Smooth muscle cell (in vitro differentiated cells): Measurements from ENCODE around the gene DNER. TPM values are rescaled to one million over a fixed set of nuclear protein-coding genes. Genes with fewer than 3 reads are reported as not detected.
"Not testable (repeated sequence)": the region's sequence is repeated elsewhere in the genome, so short reads cannot be mapped to it uniquely, and the experiment has no call there.

Experiments
- DNase-seq: peaks from one replicate; lab custom pipeline; 2025; ENCODE audit not compliant: unreplicated experiment; lab: John Stamatoyannopoulos, UW
- H2AFZ ChIP-seq: fragments of 200-600 bp; sonication (generic); 2 replicates; pipeline ENCODE4 v1.6.0; 2016; ENCODE audit warnings: antibody characterized with exemption, low read depth, mild to moderate bottlenecking
- H3F3A ChIP-seq: fragments of 200-600 bp; sonication (generic); 2 replicates; pipeline ENCODE4 v1.6.0; 2017; ENCODE audit warnings: antibody characterized with exemption, low read depth
- H3K27ac ChIP-seq: fragments of 200-600 bp; sonication (generic); 2 replicates; pipeline ENCODE4 v1.5.1; 2016; ENCODE audit warnings: low read depth, mild to moderate bottlenecking
- H3K27me3 ChIP-seq: fragments of 200-600 bp; sonication (generic); 2 replicates; pipeline ENCODE4 v1.6.1; 2016; ENCODE audit warnings: low read depth, mild to moderate bottlenecking
- H3K36me3 ChIP-seq: fragments of 200-600 bp; sonication (generic); 2 replicates; pipeline ENCODE4 v1.5.1; 2016; ENCODE audit warnings: low read depth
- H3K4me1 ChIP-seq: fragments of 200-600 bp; sonication (generic); 2 replicates; pipeline ENCODE4 v1.5.1; 2016; ENCODE audit warnings: low read depth
- H3K4me2 ChIP-seq: fragments of 200-600 bp; sonication (generic); 2 replicates; pipeline ENCODE4 v1.6.0; 2016; ENCODE audit warnings: mild to moderate bottlenecking
- H3K4me3 ChIP-seq: fragments of 200-600 bp; sonication (generic); 2 replicates; pipeline ENCODE4 v1.5.1; 2016; ENCODE audit warnings: mild to moderate bottlenecking
- H3K79me2 ChIP-seq: fragments of 200-600 bp; sonication (generic); 2 replicates; pipeline ENCODE4 v1.6.0; 2016; ENCODE audit warnings: low read depth, mild to moderate bottlenecking
- H3K9ac ChIP-seq: fragments of 200-600 bp; sonication (generic); 2 replicates; pipeline ENCODE4 v1.6.0; 2016; ENCODE audit warnings: low read depth
- H3K9me3 ChIP-seq: fragments of 200-600 bp; sonication (generic); replicated peaks from 2 replicates; pipeline ENCODE4 v1.5.1; 2016; ENCODE audit warnings: low read depth
- H4K20me1 ChIP-seq: fragments of 200-600 bp; sonication (generic); 2 replicates; pipeline ENCODE4 v1.6.0; 2016; ENCODE audit warnings: low read depth
- CTCF ChIP-seq: fragments of 200-600 bp; sonication (generic); IDR thresholded peaks from 2 replicates; pipeline ENCODE4 v1.5.1; 2017; ENCODE audit warnings: borderline replicate concordance, mild to moderate bottlenecking, antibody characterized with exemption; ENCODE audit not compliant: insufficient read depth, poor library complexity, severe bottlenecking
- WGBS: methylation state at CpG from one replicate; pipeline ENCODE4 v1.1.7; 2016; ENCODE audit warnings: low lambda C conversion rate; 5-methylcytosine and 5-hydroxymethylcytosine counted together
- polyA plus RNA-seq: library from polyadenylated mRNA; unstranded; fragments of >200 nt; fragmentation: Nextera tagmentation; extraction: Ambion mirVana; gene quantifications from 2 replicates; pipeline ENCODE4 v1.2.1, GENCODE V29; 2016
- total RNA-seq: library from RNA; depleted of rRNA; stranded (reverse); fragments of >200 nt; gene quantifications from 2 replicates; pipeline ENCODE4 v1.2.3, GENCODE V29; 2014

DNER gene
- total and polyA plus RNA-seq, 2 experiments from 2014 or later: 0.31 to 0.61 TPM

GRCh38 chr2:229749779-229750178 is 35.4 kb upstream of the DNER start:
- Histone ChIP-seq H3K36me3 (no peaks in the 10 kb centered on the region), H3K9me3 (no peaks in the 10 kb centered on the region), H2AFZ (no peak overlapping the region), H3K4me2 (no peak overlapping the region), H3K4me1 (no peaks in the 10 kb centered on the region), H4K20me1 (no peaks in the 10 kb centered on the region), H3K4me3 (no peak overlapping the region), H3K79me2 (no peaks in the 10 kb centered on the region), H3K9ac (no peak overlapping the region), H3K27ac (no peak overlapping the region), H3F3A (no peaks in the 10 kb centered on the region), H3K27me3 (no peaks in the 10 kb centered on the region)
- WGBS: 98% methylated on average over 6 of the region's 6 CpGs
- DNase-seq: no peak
- TF ChIP-seq CTCF: no peak

- Histone ChIP-seq H3K9me3 (no peaks in the 10 kb centered on the region), H3K27me3 (no peaks in the 10 kb centered on the region), H3K4me2 (no peak overlapping the region), H3K4me1 (no peaks in the 10 kb centered on the region), H3K9ac (no peak overlapping the region), H4K20me1 (no peaks in the 10 kb centered on the region), H3K4me3 (no peak overlapping the region), H3F3A (no peaks in the 10 kb centered on the region), H3K79me2 (no peaks in the 10 kb centered on the region), H3K27ac (no peak overlapping the region), H3K36me3 (no peaks in the 10 kb centered on the region), H2AFZ (no peak overlapping the region)
- 93% methylated on average over 3 of the region's 3 CpGs for WGBS
- DNase-seq: no peak
- TF ChIP-seq CTCF: no peak
These were observed 34.6 kb upstream of the DNER start for GRCh38 chr2:229748950-229749349.

GRCh38 chr2:229742691-229743090 is 28.3 kb upstream of the DNER start:
- not testable (repeated sequence) for H3K9ac ChIP-seq, H4K20me1 ChIP-seq, H3K79me2 ChIP-seq, DNase-seq, H3K36me3 ChIP-seq, H3K9me3 ChIP-seq, H2AFZ ChIP-seq, H3F3A ChIP-seq, H3K27me3 ChIP-seq, H3K4me3 ChIP-seq, H3K4me2 ChIP-seq, H3K4me1 ChIP-seq, H3K27ac ChIP-seq
- WGBS: no CpG with 5 or more reads among the region's 35 CpGs

GRCh38 chr2:229740279-229740678 is 25.9 kb upstream of the DNER start:
- no peaks in the 10 kb centered on the region for H4K20me1 ChIP-seq
- 94% methylated on average over 4 of the region's 4 CpGs for WGBS
- H3K27me3 ChIP-seq: no peaks in the 10 kb centered on the region
- no peaks in the 10 kb centered on the region for H3K79me2 ChIP-seq
- DNase-seq: no peak
- H3K4me3 ChIP-seq: no peak overlapping the region
- peaks cover 9% of the 10 kb centered on the region for H3K9me3 ChIP-seq
- no peaks in the 10 kb centered on the region for H3K4me1 ChIP-seq
- no peak overlapping the region for H2AFZ ChIP-seq
- H3K9ac ChIP-seq: no peak overlapping the region
- no peak overlapping the region for H3K27ac ChIP-seq
- no peak overlapping the region for H3K4me2 ChIP-seq
- H3K36me3 ChIP-seq: no peaks in the 10 kb centered on the region
- H3F3A ChIP-seq: no peaks in the 10 kb centered on the region
- no peak for TF ChIP-seq CTCF
